AG04449 (cell line): ENCODE results near the gene SLC6A2.

Experiments
- CTCF ChIA-PET: fragments of 350-600 bp; formaldehyde crosslinking; extraction: SDS; loops from one replicate; lab custom pipeline; 2021; ENCODE audit warnings: antibody characterized with exemption; lab: Yijun Ruan, JAX
- POLR2A ChIA-PET: fragments of 400-600, 350-600 bp; formaldehyde crosslinking; extraction: SDS; loops from one replicate; lab custom pipeline; 2020; ENCODE audit warnings: antibody characterized with exemption, inconsistent platforms; lab: Yijun Ruan, JAX
- DNase-seq: peaks from one replicate; pipeline ENCODE4 v3.0.0-alpha.2; 2010; ENCODE audit warnings: low read depth, low spot score
- H3K4me3 ChIP-seq: 2 replicates; pipeline ENCODE4 v1.5.1; 2011; ENCODE audit warnings: low read depth, mild to moderate bottlenecking, control low read depth, low read length
- CTCF ChIP-seq: IDR thresholded peaks from one replicate; pipeline ENCODE4 v1.5.1; 2011; ENCODE audit warnings: mild to moderate bottlenecking, moderate library complexity, low read length, control low read depth, inconsistent platforms; ENCODE audit not compliant: insufficient read depth; ENCODE audit errors: missing control alignments

Gene SLC6A2

GRCh38 chr16:55713103-55713502 is 57.3 kb downstream of the SLC6A2 start:
- TF ChIP-seq CTCF = no peak
- POLR2A ChIA-PET = no interaction called here
- CTCF ChIA-PET = interaction anchor here (0.7 to 22.6 kb wide), 12 partner anchors 9 to 605 kb away, joined by 3 to 919 read pairs (median 6); no protein-coding TSS in a partner anchor
- DNase-seq = no peak
- H3K4me3 ChIP-seq = no peak overlapping the region

GRCh38 chr16:55717326-55717725 is 61.5 kb downstream of the SLC6A2 start:
- POLR2A ChIA-PET = no interaction called here
- CTCF ChIA-PET = interaction anchor here (1.3 to 1.4 kb wide), 3 partner anchors 12 to 253 kb away, joined by 3 to 7 read pairs (median 3); no protein-coding TSS in a partner anchor
- no peak for DNase-seq
- TF ChIP-seq CTCF = no peak
- H3K4me3 ChIP-seq = no peak overlapping the region

- no peak for DNase-seq
- POLR2A ChIA-PET = no interaction called here
- no peak for TF ChIP-seq CTCF
- H3K4me3 ChIP-seq = no peak overlapping the region
- CTCF ChIA-PET = no interaction called here
These were observed 69.4 kb downstream of the SLC6A2 start for GRCh38 chr16:55725055-55725777.

- DNase-seq = no peak
- ChIA-PET POLR2A (no interaction called here), CTCF (no interaction called here)
- H3K4me3 ChIP-seq = no peak overlapping the region
- no peak for TF ChIP-seq CTCF
These were observed 73.0 kb downstream of the SLC6A2 start for GRCh38 chr16:55728797-55729196.

GRCh38 chr16:55730115-55730514 is 74.3 kb downstream of the SLC6A2 start:
- POLR2A ChIA-PET = no interaction called here
- H3K4me3 ChIP-seq = no peak overlapping the region
- no peak for DNase-seq
- CTCF ChIA-PET = no interaction called here
- TF ChIP-seq CTCF = no peak

- no peak overlapping the region for H3K4me3 ChIP-seq
- POLR2A ChIA-PET = no interaction called here
- CTCF ChIA-PET = no interaction called here
- no peak for DNase-seq
- TF ChIP-seq CTCF = no peak
These were observed 76.7 kb downstream of the SLC6A2 start for GRCh38 chr16:55732496-55732895.
